Tibial nerve (tissue), 4 donors: ENCODE measurements around the gene ZAR1L. TPM values are rescaled to one million over a fixed set of nuclear protein-coding genes. Genes with fewer than 3 reads are reported as not detected.

Experiments used
- DNase-seq, 2 donors: peaks; one replicate each; pipeline ENCODE4 v3.0.0-alpha.2; 2019; ENCODE audit warnings: low spot score in 2 of 2
- H3K27ac ChIP-seq, 4 donors: fragments of 200-600 bp; sonication (generic) in 3 of 4; one replicate each; pipeline ENCODE4 v1.5.1; 2017 to 2019; ENCODE audit warnings: mild to moderate bottlenecking in 1 of 4
- H3K27me3 ChIP-seq, 2 donors: fragments of 200-600 bp; sonication (generic) in 1 of 2; one replicate each; pipeline versions ENCODE4 v1.5.1 to v1.6.0; 2017 to 2019
- H3K36me3 ChIP-seq, 3 donors: fragments of 200-600 bp; sonication (generic); one replicate each; pipeline ENCODE4 v1.5.1; 2018 to 2019
- H3K4me1 ChIP-seq, 4 donors: fragments of 200-600 bp; sonication (generic) in 3 of 4; one replicate each; pipeline ENCODE4 v1.5.1; 2017 to 2019
- H3K4me3 ChIP-seq, 4 donors: fragments of 200-600 bp; sonication (generic) in 3 of 4; one replicate each; pipeline ENCODE4 v1.5.1; 2017 to 2019; ENCODE audit warnings: mild to moderate bottlenecking in 1 of 4, moderate library complexity in 1 of 4
- H3K9me3 ChIP-seq, 4 donors: fragments of 200-600 bp; sonication (generic) in 3 of 4; one replicate each; pipeline ENCODE4 v1.5.1; 2017 to 2019
- EP300 ChIP-seq, 2 donors: sonication (generic); formaldehyde crosslinking; IDR thresholded peaks; one replicate each; pipeline ENCODE4 v1.6.1; 2017; ENCODE audit warnings: antibody characterized with exemption in 2 of 2, mild to moderate bottlenecking in 1 of 2
- POLR2A ChIP-seq, 2 donors: fragments of 450-650 bp; IDR thresholded peaks; one replicate each; pipeline ENCODE4 v1.6.1; 2017; ENCODE audit warnings: antibody characterized with exemption in 2 of 2, mild to moderate bottlenecking in 2 of 2, moderate library complexity in 2 of 2
- WGBS, 2 donors: methylation state at CpG; one replicate each; pipeline ENCODE4 v1.1.5; 2018; 5-methylcytosine and 5-hydroxymethylcytosine counted together
- total RNA-seq, 4 donors: library from RNA; depleted of rRNA; stranded (reverse); fragments of >200 nt; gene quantifications; one replicate each; pipeline ENCODE4 v1.1.0, GENCODE V29; 2016
- TF ChIP-seq, protein P1 (sequence below), 5 experiments: fragments of 200-600 bp in 3 of 5; fragments of 450-650 bp in 2 of 5; sonication (generic) in 3 of 5; IDR thresholded peaks; one replicate each; pipeline ENCODE4 v1.5.1; 2016 to 2019; ENCODE audit warnings: antibody characterized with exemption in 5 of 5, mild to moderate bottlenecking in 3 of 5, moderate library complexity in 2 of 5

Gene ZAR1L
- total RNA-seq, 4 donors from 2014 or later = 0.42 TPM; not detected in 3

DNA sequence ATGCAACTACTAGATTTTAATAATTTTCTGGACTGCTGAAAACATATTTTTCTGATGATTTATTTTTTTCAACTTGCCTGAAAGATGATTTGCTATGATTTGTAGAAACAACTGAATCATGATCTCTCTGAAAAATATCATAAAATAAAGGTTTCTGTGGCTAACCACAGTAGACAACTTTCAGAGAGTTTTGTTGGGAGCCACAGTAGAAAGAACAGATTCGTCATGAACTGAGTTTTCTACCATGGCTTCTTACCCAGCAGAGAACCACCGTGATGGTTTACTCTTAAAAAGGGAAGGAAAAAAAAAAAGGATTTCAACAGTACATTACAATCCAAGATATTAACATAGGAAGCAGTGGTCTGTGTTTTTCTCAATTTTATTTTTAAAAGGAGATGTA lies 18.0 kb downstream of the ZAR1L start:
- Histone ChIP-seq H3K36me3 (peaks cover 0 to 13% (median 0%) of the 10 kb centered on the region in 3 donors), H3K4me3 (no peak overlapping the region), H3K9me3 (no peaks in the 10 kb centered on the region), H3K4me1 (no peaks in the 10 kb centered on the region), H3K27me3 (no peaks in the 10 kb centered on the region), H3K27ac (no peak overlapping the region)
- WGBS, 2 donors = 69 to 70% methylated on average over 2 of the region's 2 CpGs
- TF ChIP-seq, protein P1, sequence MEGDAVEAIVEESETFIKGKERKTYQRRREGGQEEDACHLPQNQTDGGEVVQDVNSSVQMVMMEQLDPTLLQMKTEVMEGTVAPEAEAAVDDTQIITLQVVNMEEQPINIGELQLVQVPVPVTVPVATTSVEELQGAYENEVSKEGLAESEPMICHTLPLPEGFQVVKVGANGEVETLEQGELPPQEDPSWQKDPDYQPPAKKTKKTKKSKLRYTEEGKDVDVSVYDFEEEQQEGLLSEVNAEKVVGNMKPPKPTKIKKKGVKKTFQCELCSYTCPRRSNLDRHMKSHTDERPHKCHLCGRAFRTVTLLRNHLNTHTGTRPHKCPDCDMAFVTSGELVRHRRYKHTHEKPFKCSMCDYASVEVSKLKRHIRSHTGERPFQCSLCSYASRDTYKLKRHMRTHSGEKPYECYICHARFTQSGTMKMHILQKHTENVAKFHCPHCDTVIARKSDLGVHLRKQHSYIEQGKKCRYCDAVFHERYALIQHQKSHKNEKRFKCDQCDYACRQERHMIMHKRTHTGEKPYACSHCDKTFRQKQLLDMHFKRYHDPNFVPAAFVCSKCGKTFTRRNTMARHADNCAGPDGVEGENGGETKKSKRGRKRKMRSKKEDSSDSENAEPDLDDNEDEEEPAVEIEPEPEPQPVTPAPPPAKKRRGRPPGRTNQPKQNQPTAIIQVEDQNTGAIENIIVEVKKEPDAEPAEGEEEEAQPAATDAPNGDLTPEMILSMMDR (IDR thresholded peaks at IDR 0.05) = no peak
- TF ChIP-seq POLR2A (IDR thresholded peaks at IDR 0.05) (no peak), EP300 (IDR thresholded peaks at IDR 0.05) (no peak)
- DNase-seq = no peak

DNA sequence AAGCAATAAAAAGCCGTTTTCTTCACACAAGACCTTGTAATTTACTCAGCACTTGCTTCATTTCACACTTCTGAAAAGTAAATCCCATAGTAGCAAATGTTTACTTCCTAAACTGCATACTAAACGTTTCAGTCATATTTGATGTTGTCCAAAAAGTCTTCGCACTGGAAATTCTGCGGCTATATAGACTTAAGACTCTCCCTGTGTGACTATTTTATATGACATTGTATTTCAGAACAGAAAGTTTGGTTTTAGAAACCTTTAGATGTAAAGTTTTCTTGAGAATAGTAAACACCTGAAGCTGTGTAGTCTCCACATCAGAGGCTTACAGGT lies 29.6 kb downstream of the ZAR1L start:
- 24 to 28% methylated on average over 4 of the region's 4 CpGs for WGBS, 2 donors
- H3K27ac ChIP-seq = peak overlapping the region in 2 of 4 donors; percentile 73 to 74
- no peak overlapping the region for H3K4me3 ChIP-seq
- no peaks in the 10 kb centered on the region for H3K27me3 ChIP-seq
- DNase-seq = no peak
- H3K4me1 ChIP-seq = peaks cover 0 to 16% (median 6%) of the 10 kb centered on the region in 4 donors
- H3K36me3 ChIP-seq = peaks cover 0 to 19% (median 0%) of the 10 kb centered on the region in 3 donors
- no peak for TF ChIP-seq EP300 (IDR thresholded peaks at IDR 0.05)
- TF ChIP-seq, protein P1 (IDR thresholded peaks at IDR 0.05) = no peak
- no peak for TF ChIP-seq POLR2A (IDR thresholded peaks at IDR 0.05)
- H3K9me3 ChIP-seq = no peaks in the 10 kb centered on the region

DNA sequence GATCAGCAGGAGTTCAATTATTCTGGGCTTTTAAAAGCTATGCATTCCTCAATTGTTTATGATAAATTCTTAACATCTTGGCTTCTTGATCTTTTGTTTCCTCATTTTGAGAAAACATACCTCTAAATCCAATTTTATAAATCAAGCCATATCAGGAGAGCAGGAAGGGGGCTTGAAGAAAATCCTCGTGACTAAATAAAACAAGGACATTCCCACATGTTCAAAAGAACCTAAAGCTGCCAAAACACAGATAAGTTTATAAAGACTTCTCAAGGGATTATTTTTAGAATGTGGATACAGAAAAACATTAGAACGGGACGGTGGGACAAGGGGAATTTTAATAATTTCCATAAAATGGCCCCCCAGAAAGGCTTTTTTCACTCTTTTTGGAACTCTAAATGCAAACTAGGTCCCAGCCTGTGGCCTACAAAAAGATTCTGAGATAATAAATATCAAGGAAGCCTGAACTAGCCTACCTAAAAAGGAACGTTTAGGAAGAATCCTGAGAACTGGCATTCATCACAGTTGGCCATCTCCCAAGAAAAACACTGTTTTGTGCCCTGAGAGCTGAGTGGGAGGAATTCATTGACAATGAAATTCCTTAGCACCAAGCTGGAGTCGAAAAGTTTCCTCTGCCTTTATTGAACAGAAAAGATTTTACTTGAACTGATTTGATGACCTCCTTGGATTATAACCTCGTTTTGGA lies 30.1 kb downstream of the ZAR1L start:
- peak in 1 of 2 donors; percentile 44 for TF ChIP-seq EP300 (IDR thresholded peaks at IDR 0.05)
- TF ChIP-seq POLR2A (IDR thresholded peaks at IDR 0.05) = no peak
- Histone ChIP-seq H3K27ac (peak overlapping the region in 3 of 4 donors; percentile 6 to 74 (median 73)), H3K27me3 (no peaks in the 10 kb centered on the region), H3K4me3 (no peak overlapping the region), H3K36me3 (peaks cover 0 to 16% (median 0%) of the 10 kb centered on the region in 3 donors), H3K4me1 (peaks cover 0 to 16% (median 6%) of the 10 kb centered on the region in 4 donors), H3K9me3 (no peaks in the 10 kb centered on the region)
- DNase-seq = peak in 1 of 2 donors; percentile 43
- WGBS, 2 donors = 17 to 21% methylated on average over 6 of the region's 6 CpGs

DNA sequence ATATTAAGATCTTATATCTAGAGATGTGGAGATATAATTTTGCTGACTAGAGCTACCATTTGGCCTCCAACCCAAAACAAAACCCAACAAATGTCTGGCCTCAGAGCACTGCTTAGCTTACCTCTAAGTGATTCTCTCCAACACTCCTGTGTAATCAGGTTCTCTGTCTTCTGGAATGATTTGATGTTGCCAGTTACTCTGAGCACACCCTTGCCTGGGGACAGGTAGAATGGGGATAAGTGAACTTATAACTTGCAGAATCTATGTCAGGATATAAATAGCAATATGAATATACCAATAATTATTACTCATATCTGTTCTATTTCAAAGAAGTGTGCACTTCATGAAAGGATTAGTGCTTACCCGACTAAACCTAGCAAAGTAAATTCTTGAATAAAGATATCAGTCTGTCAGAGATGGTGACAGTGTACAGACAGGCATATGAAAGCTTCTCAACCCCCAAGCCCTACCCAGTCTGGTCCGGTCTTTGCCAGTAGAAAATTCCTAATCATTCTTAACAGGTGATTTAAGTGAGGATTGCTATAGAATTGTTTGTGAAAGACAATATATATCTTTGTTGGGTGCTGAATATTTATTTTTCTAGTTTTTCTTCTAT lies 33.0 kb downstream of the ZAR1L start:
- Histone ChIP-seq H3K36me3 (peaks cover 0 to 33% (median 3%) of the 10 kb centered on the region in 3 donors), H3K4me3 (no peak overlapping the region)
- no peak for TF ChIP-seq POLR2A (IDR thresholded peaks at IDR 0.05)
- TF ChIP-seq EP300 (IDR thresholded peaks at IDR 0.05) = no peak
- TF ChIP-seq, protein P1 (IDR thresholded peaks at IDR 0.05) = no peak

DNA sequence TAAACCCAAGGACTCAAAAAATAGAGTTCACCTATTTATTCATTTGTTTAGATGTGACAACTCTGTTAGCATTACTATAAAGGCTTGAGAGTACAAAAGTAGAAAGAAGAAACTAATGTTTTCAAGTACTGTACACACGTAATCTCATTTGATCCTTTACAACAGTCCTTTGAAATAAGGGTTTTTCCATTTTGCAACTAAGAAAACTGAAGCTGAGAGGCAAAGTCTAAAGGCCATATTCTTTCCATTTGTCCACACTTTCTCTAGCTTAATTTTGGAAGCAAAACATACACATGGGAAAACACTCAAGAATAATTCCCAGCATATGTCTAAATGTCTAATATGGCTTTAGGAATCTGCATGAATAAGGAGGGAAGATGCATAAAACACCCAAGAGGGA lies 34.1 kb downstream of the ZAR1L start:
- WGBS, 2 donors = 74 to 86% methylated on average over 1 of the region's 1 CpG
- no peaks in the 10 kb centered on the region for H3K9me3 ChIP-seq
- H3K4me1 ChIP-seq = peaks cover 0 to 16% (median 6%) of the 10 kb centered on the region in 4 donors
- peaks cover 0 to 44% (median 3%) of the 10 kb centered on the region in 3 donors for H3K36me3 ChIP-seq
- H3K27ac ChIP-seq = no peak overlapping the region
- no peak for DNase-seq
- TF ChIP-seq EP300 (IDR thresholded peaks at IDR 0.05) = no peak
- no peaks in the 10 kb centered on the region for H3K27me3 ChIP-seq
- H3K4me3 ChIP-seq = no peak overlapping the region

More for the DNA sequence above, 33.0 kb downstream of the ZAR1L start:
- peaks cover 0 to 16% (median 6%) of the 10 kb centered on the region in 4 donors for H3K4me1 ChIP-seq
- no peaks in the 10 kb centered on the region for H3K9me3 ChIP-seq
- DNase-seq = no peak
- no peaks in the 10 kb centered on the region for H3K27me3 ChIP-seq
- WGBS, 2 donors = 93 to 97% methylated on average over 2 of the region's 2 CpGs
- H3K27ac ChIP-seq = no peak overlapping the region

DNA sequence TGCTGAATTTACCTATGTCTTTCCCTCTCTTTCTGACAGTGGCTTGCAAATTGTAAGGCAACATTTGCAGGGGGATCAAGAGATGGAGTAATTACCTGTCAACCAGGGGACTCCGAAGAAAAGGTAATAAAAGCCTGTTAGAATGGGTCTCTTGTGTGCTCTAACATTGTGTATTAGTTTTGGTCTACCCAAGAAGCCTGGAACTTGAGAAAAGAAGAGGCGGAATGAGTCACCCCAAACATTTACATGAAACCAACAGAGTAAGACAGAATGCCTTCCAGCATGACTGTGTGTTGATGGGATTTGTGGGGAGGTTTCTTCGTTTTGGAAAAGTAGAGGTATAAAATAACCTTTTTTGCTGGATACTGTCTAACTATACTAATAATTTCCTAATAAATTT lies 36.7 kb downstream of the ZAR1L start:
- H3K4me1 ChIP-seq = no peaks in the 10 kb centered on the region
- H3K27me3 ChIP-seq = no peaks in the 10 kb centered on the region
- peaks cover 0 to 57% (median 3%) of the 10 kb centered on the region in 3 donors for H3K36me3 ChIP-seq
- no peak for DNase-seq
- no peak overlapping the region for H3K4me3 ChIP-seq
- TF ChIP-seq, protein P1 (IDR thresholded peaks at IDR 0.05) = no peak
- TF ChIP-seq EP300 (IDR thresholded peaks at IDR 0.05) = no peak
- 77 to 80% methylated on average over 3 of the region's 3 CpGs for WGBS, 2 donors
- no peaks in the 10 kb centered on the region for H3K9me3 ChIP-seq
- H3K27ac ChIP-seq = no peak overlapping the region
